ENCODE results near the gene EPHA4.
A peak's percentile ranks its signal among the peaks of the same experiment; 100 is the strongest.

EPHA4 gene

GRCh38 chr2:221572821-221573429 is 821 bp upstream of the EPHA4 start:
- POLR2A ChIA-PET = interaction anchor here (0.5 kb wide), 1 partner anchor 52 kb away, joined by 3 read pairs; no protein-coding TSS in a partner anchor

GRCh38 chr2:221571551-221572218 is 419 bp downstream of the EPHA4 start:
- H3K4me1 ChIP-seq (ENCODE audit: control extremely low read depth in 1 of 4, control insufficient read depth in 4 of 4, insufficient read depth in 4 of 4, low read length in 3 of 4) = peaks cover 2 to 42% (median 34%) of the 10 kb centered on the region in 4 experiments
- H3K27me3 ChIP-seq (replicated peaks in 2 of 5; ENCODE audit: control insufficient read depth in 4 of 5, insufficient read depth in 5 of 5, low read length in 4 of 5) = peaks cover 14 to 87% (median 54%) of the 10 kb centered on the region in 5 experiments
- no peak overlapping the region for H3K27ac ChIP-seq (ENCODE audit: insufficient read depth in 1 of 2, low read depth in 1 of 2, low read length in 2 of 2, poor library complexity in 1 of 2, severe bottlenecking in 2 of 2)
- no peaks in the 10 kb centered on the region for H3K9me3 ChIP-seq (ENCODE audit: control extremely low read depth in 1 of 5, control insufficient read depth in 4 of 5, insufficient read depth in 2 of 5, low read depth in 1 of 5, low read length in 4 of 5)
- peak overlapping the region; percentile 39 to 82 (median 74) for H3K4me3 ChIP-seq (ENCODE audit: control insufficient read depth in 1 of 7, extremely low read depth in 1 of 7, insufficient read depth in 4 of 7, low read depth in 2 of 7, low read length in 6 of 7)
- under 1% methylated on average over 61 of the region's 61 CpGs for WGBS (ENCODE audit: insufficient coverage)
- H3K36me3 ChIP-seq (ENCODE audit: control insufficient read depth in 4 of 4, insufficient read depth in 4 of 4, low read length in 3 of 4) = no peaks in the 10 kb centered on the region
- POLR2A ChIA-PET = interaction anchor here (0.6 kb wide), 1 partner anchor 1942 kb away, joined by 3 read pairs; no protein-coding TSS in a partner anchor
- peak in 2 of 3 donors; percentile 7 to 39 for DNase-seq
- CTCF ChIA-PET = interaction anchor here (0.6 to 2.1 kb wide), 5 partner anchors 7 to 886 kb away, joined by 3 to 6 read pairs (median 4); no protein-coding TSS in a partner anchor

More at GRCh38 chr2:221572821-221573429, 821 bp upstream of the EPHA4 start:
- Histone ChIP-seq H3K27ac (ENCODE audit: insufficient read depth in 1 of 2, low read depth in 1 of 2, low read length in 2 of 2, poor library complexity in 1 of 2, severe bottlenecking in 2 of 2) (no peak overlapping the region), H3K36me3 (ENCODE audit: control insufficient read depth in 4 of 4, insufficient read depth in 4 of 4, low read length in 3 of 4) (no peaks in the 10 kb centered on the region), H3K4me3 (ENCODE audit: control insufficient read depth in 1 of 7, extremely low read depth in 1 of 7, insufficient read depth in 4 of 7, low read depth in 2 of 7, low read length in 6 of 7) (peak overlapping the region; percentile 13 to 82 (median 74)), H3K9me3 (ENCODE audit: control extremely low read depth in 1 of 5, control insufficient read depth in 4 of 5, insufficient read depth in 2 of 5, low read depth in 1 of 5, low read length in 4 of 5) (no peaks in the 10 kb centered on the region), H3K27me3 (replicated peaks in 2 of 5; ENCODE audit: control insufficient read depth in 4 of 5, insufficient read depth in 5 of 5, low read length in 4 of 5) (peaks cover 14 to 87% (median 46%) of the 10 kb centered on the region in 5 experiments), H3K4me1 (ENCODE audit: control extremely low read depth in 1 of 4, control insufficient read depth in 4 of 4, insufficient read depth in 4 of 4, low read length in 3 of 4) (peaks cover 2 to 42% (median 34%) of the 10 kb centered on the region in 4 experiments)
- peak; percentile 11 to 55 (median 43) for DNase-seq
- CTCF ChIA-PET = interaction anchor here (0.6 to 2.1 kb wide), 7 partner anchors 9 to 1839 kb away, joined by 3 to 16 read pairs (median 3); no protein-coding TSS in a partner anchor
- 0% methylated on average over 37 of the region's 42 CpGs for WGBS (ENCODE audit: insufficient coverage)

- peaks cover 2 to 42% (median 34%) of the 10 kb centered on the region in 4 experiments for H3K4me1 ChIP-seq (ENCODE audit: control extremely low read depth in 1 of 4, control insufficient read depth in 4 of 4, insufficient read depth in 4 of 4, low read length in 3 of 4)
- no peaks in the 10 kb centered on the region for H3K9me3 ChIP-seq (ENCODE audit: control extremely low read depth in 1 of 5, control insufficient read depth in 4 of 5, insufficient read depth in 2 of 5, low read depth in 1 of 5, low read length in 4 of 5)
- peaks cover 14 to 82% (median 51%) of the 10 kb centered on the region in 5 experiments for H3K27me3 ChIP-seq (replicated peaks in 2 of 5; ENCODE audit: control insufficient read depth in 4 of 5, insufficient read depth in 5 of 5, low read length in 4 of 5)
- no peaks in the 10 kb centered on the region for H3K36me3 ChIP-seq (ENCODE audit: control insufficient read depth in 4 of 4, insufficient read depth in 4 of 4, low read length in 3 of 4)
- peak; percentile 5 to 49 (median 19) for DNase-seq
- peak overlapping the region; percentile 39 to 82 (median 74) for H3K4me3 ChIP-seq (ENCODE audit: control insufficient read depth in 1 of 7, extremely low read depth in 1 of 7, insufficient read depth in 4 of 7, low read depth in 2 of 7, low read length in 6 of 7)
- no peak overlapping the region for H3K27ac ChIP-seq (ENCODE audit: insufficient read depth in 1 of 2, low read depth in 1 of 2, low read length in 2 of 2, poor library complexity in 1 of 2, severe bottlenecking in 2 of 2)
- ChIA-PET POLR2A (no interaction called here), CTCF (interaction anchor here (0.6 to 0.7 kb wide), 3 partner anchors 187 to 876 kb away, joined by 3 to 4 read pairs (median 4); no protein-coding TSS in a partner anchor)
- 3% methylated on average over 26 of the region's 41 CpGs for WGBS (ENCODE audit: insufficient coverage)
These were observed 1.0 kb downstream of the EPHA4 start for GRCh38 chr2:221571025-221571550.

GRCh38 chr2:221570321-221570935 is 1.7 kb downstream of the EPHA4 start:
- DNase-seq = peak; percentile 3 to 26 (median 15)
- ChIA-PET POLR2A (no interaction called here), CTCF (no interaction called here)
- H3K4me3 ChIP-seq (ENCODE audit: control insufficient read depth in 1 of 7, extremely low read depth in 1 of 7, insufficient read depth in 4 of 7, low read depth in 2 of 7, low read length in 6 of 7) = peak overlapping the region in 3 of 7 experiments; percentile 58 to 80 (median 74)
- H3K36me3 ChIP-seq (ENCODE audit: control insufficient read depth in 4 of 4, insufficient read depth in 4 of 4, low read length in 3 of 4) = no peaks in the 10 kb centered on the region
- peaks cover 10 to 79% (median 55%) of the 10 kb centered on the region in 5 experiments for H3K27me3 ChIP-seq (replicated peaks in 2 of 5; ENCODE audit: control insufficient read depth in 4 of 5, insufficient read depth in 5 of 5, low read length in 4 of 5)
- H3K9me3 ChIP-seq (ENCODE audit: control extremely low read depth in 1 of 5, control insufficient read depth in 4 of 5, insufficient read depth in 2 of 5, low read depth in 1 of 5, low read length in 4 of 5) = no peaks in the 10 kb centered on the region
- H3K27ac ChIP-seq (ENCODE audit: insufficient read depth in 1 of 2, low read depth in 1 of 2, low read length in 2 of 2, poor library complexity in 1 of 2, severe bottlenecking in 2 of 2) = no peak overlapping the region
- peaks cover 2 to 42% (median 34%) of the 10 kb centered on the region in 4 experiments for H3K4me1 ChIP-seq (ENCODE audit: control extremely low read depth in 1 of 4, control insufficient read depth in 4 of 4, insufficient read depth in 4 of 4, low read length in 3 of 4)
- WGBS (ENCODE audit: insufficient coverage) = 6% methylated on average over 26 of the region's 30 CpGs

- Histone ChIP-seq H3K27me3 (replicated peaks in 2 of 5; ENCODE audit: control insufficient read depth in 4 of 5, insufficient read depth in 5 of 5, low read length in 4 of 5) (peaks cover 6 to 76% (median 52%) of the 10 kb centered on the region in 5 experiments), H3K36me3 (ENCODE audit: control insufficient read depth in 4 of 4, insufficient read depth in 4 of 4, low read length in 3 of 4) (no peaks in the 10 kb centered on the region), H3K27ac (ENCODE audit: insufficient read depth in 1 of 2, low read depth in 1 of 2, low read length in 2 of 2, poor library complexity in 1 of 2, severe bottlenecking in 2 of 2) (no peak overlapping the region), H3K4me3 (ENCODE audit: control insufficient read depth in 1 of 7, extremely low read depth in 1 of 7, insufficient read depth in 4 of 7, low read depth in 2 of 7, low read length in 6 of 7) (peak overlapping the region in 1 of 7 experiments; percentile 1), H3K4me1 (ENCODE audit: control extremely low read depth in 1 of 4, control insufficient read depth in 4 of 4, insufficient read depth in 4 of 4, low read length in 3 of 4) (peaks cover 2 to 42% (median 34%) of the 10 kb centered on the region in 4 experiments), H3K9me3 (ENCODE audit: control extremely low read depth in 1 of 5, control insufficient read depth in 4 of 5, insufficient read depth in 2 of 5, low read depth in 1 of 5, low read length in 4 of 5) (no peaks in the 10 kb centered on the region)
- ChIA-PET CTCF (no interaction called here), POLR2A (no interaction called here)
- WGBS (ENCODE audit: insufficient coverage) = no CpG with 5 or more reads among the region's 8 CpGs
- DNase-seq = no peak
These were observed 2.2 kb downstream of the EPHA4 start for GRCh38 chr2:221569871-221570270.

GRCh38 chr2:221569425-221569845 is 2.7 kb downstream of the EPHA4 start:
- no peaks in the 10 kb centered on the region for H3K36me3 ChIP-seq (ENCODE audit: control insufficient read depth in 4 of 4, insufficient read depth in 4 of 4, low read length in 3 of 4)
- peaks cover 4 to 72% (median 49%) of the 10 kb centered on the region in 5 experiments for H3K27me3 ChIP-seq (replicated peaks in 2 of 5; ENCODE audit: control insufficient read depth in 4 of 5, insufficient read depth in 5 of 5, low read length in 4 of 5)
- DNase-seq = no peak
- no peaks in the 10 kb centered on the region for H3K9me3 ChIP-seq (ENCODE audit: control extremely low read depth in 1 of 5, control insufficient read depth in 4 of 5, insufficient read depth in 2 of 5, low read depth in 1 of 5, low read length in 4 of 5)
- H3K27ac ChIP-seq (ENCODE audit: insufficient read depth in 1 of 2, low read depth in 1 of 2, low read length in 2 of 2, poor library complexity in 1 of 2, severe bottlenecking in 2 of 2) = no peak overlapping the region
- no peak overlapping the region for H3K4me3 ChIP-seq (ENCODE audit: control insufficient read depth in 1 of 7, extremely low read depth in 1 of 7, insufficient read depth in 4 of 7, low read depth in 2 of 7, low read length in 6 of 7)
- ChIA-PET POLR2A (no interaction called here), CTCF (no interaction called here)
- peaks cover 2 to 39% (median 33%) of the 10 kb centered on the region in 4 experiments for H3K4me1 ChIP-seq (ENCODE audit: control extremely low read depth in 1 of 4, control insufficient read depth in 4 of 4, insufficient read depth in 4 of 4, low read length in 3 of 4)
- WGBS (ENCODE audit: insufficient coverage) = 44% methylated on average over 12 of the region's 14 CpGs

Measured in common myeloid progenitor, CD34-positive (primary cell).